H9 (cell line): ENCODE data around the gene GARS1. TPM values are rescaled to one million over a fixed set of nuclear protein-coding genes. Genes with fewer than 3 reads are reported as not detected.

Experiments
- DNase-seq: peaks from one replicate; pipeline ENCODE4 v3.0.0-alpha.2; 2017
- H2AFZ ChIP-seq: one replicate; pipeline ENCODE4 v1.6.1; 2013; ENCODE audit warnings: mild to moderate bottlenecking, low read length, control low read depth, moderate library complexity
- H2AK5ac ChIP-seq: 2 replicates; pipeline ENCODE4 v1.6.1; 2013; ENCODE audit warnings: low read length, control low read depth, mixed read lengths; ENCODE audit not compliant: insufficient read length
- H2BK120ac ChIP-seq: one replicate; pipeline ENCODE4 v1.6.1; 2013; ENCODE audit warnings: low read depth, mild to moderate bottlenecking, low read length, control low read depth, inconsistent platforms; ENCODE audit not compliant: poor library complexity, severe bottlenecking
- H2BK12ac ChIP-seq: 2 replicates; pipeline ENCODE4 v1.6.1; 2013; ENCODE audit warnings: low read length, control low read depth, mixed read lengths, low read depth; ENCODE audit not compliant: insufficient read length
- H2BK15ac ChIP-seq: 2 replicates; pipeline ENCODE4 v1.6.1; 2013; ENCODE audit warnings: low read depth, low read length, control low read depth
- H2BK20ac ChIP-seq: one replicate; pipeline ENCODE4 v1.6.1; 2013; ENCODE audit warnings: low read depth, mild to moderate bottlenecking, low read length, control low read depth, inconsistent platforms; ENCODE audit not compliant: poor library complexity, severe bottlenecking
- H2BK5ac ChIP-seq: 2 replicates; pipeline ENCODE4 v1.6.1; 2013; ENCODE audit warnings: low read length, control low read depth, mixed read lengths; ENCODE audit not compliant: insufficient read length
- H3K14ac ChIP-seq: 2 replicates; pipeline ENCODE4 v1.6.1; 2013; ENCODE audit warnings: low read length, control low read depth; ENCODE audit not compliant: insufficient read depth
- H3K18ac ChIP-seq: 2 replicates; pipeline ENCODE4 v1.6.1; 2013; ENCODE audit warnings: low read depth, mild to moderate bottlenecking, mixed read lengths, low read length, control low read depth; ENCODE audit not compliant: insufficient read length
- H3K23ac ChIP-seq: 2 replicates; pipeline ENCODE4 v1.6.1; 2013; ENCODE audit warnings: low read length, control low read depth, mixed read lengths, low read depth; ENCODE audit not compliant: insufficient read length
- H3K23me2 ChIP-seq: 2 replicates; pipeline ENCODE4 v1.6.1; 2013; ENCODE audit warnings: low read depth, mild to moderate bottlenecking, mixed read lengths, low read length, control low read depth; ENCODE audit not compliant: insufficient read length, poor library complexity, severe bottlenecking
- H3K27ac ChIP-seq: 2 replicates; pipeline ENCODE4 v1.5.1; 2013; ENCODE audit warnings: low read length, control low read depth, mixed read lengths, low read depth; ENCODE audit not compliant: insufficient read length
- H3K27me3 ChIP-seq: 2 replicates; pipeline ENCODE4 v1.6.1; 2013; ENCODE audit warnings: low read length, control low read depth, inconsistent platforms; ENCODE audit not compliant: insufficient read depth
- H3K4ac ChIP-seq: 2 replicates; pipeline ENCODE4 v1.6.1; 2013; ENCODE audit warnings: low read depth, mild to moderate bottlenecking, control low read depth, inconsistent platforms, low read length, moderate library complexity
- H3K4me1 ChIP-seq: 2 replicates; pipeline ENCODE4 v1.6.1; 2013; ENCODE audit warnings: low read length, control low read depth, inconsistent platforms; ENCODE audit not compliant: insufficient read depth
- H3K4me2 ChIP-seq: 2 replicates; pipeline ENCODE4 v1.6.1; 2013; ENCODE audit warnings: low read length, control low read depth, mixed read lengths; ENCODE audit not compliant: insufficient read length, insufficient read depth
- H3K56ac ChIP-seq: 2 replicates; pipeline ENCODE4 v1.6.1; 2013; ENCODE audit warnings: low read depth, mild to moderate bottlenecking, mixed read lengths, low read length, control low read depth; ENCODE audit not compliant: insufficient read length
- H3K79me1 ChIP-seq: 2 replicates; pipeline ENCODE4 v1.6.1; 2013; ENCODE audit warnings: low read depth, mild to moderate bottlenecking, moderate library complexity, low read length, control low read depth, inconsistent platforms; ENCODE audit not compliant: insufficient read depth, poor library complexity, severe bottlenecking
- H3K79me2 ChIP-seq: 2 replicates; pipeline ENCODE4 v1.6.1; 2013; ENCODE audit warnings: low read length, control low read depth, inconsistent platforms; ENCODE audit not compliant: insufficient read depth
- H3K9ac ChIP-seq: 2 replicates; pipeline ENCODE4 v1.6.1; 2013; ENCODE audit warnings: low read length, control low read depth, mixed read lengths; ENCODE audit not compliant: insufficient read length; ENCODE audit errors: extremely low read depth
- H3K9me3 ChIP-seq: one replicate; pipeline ENCODE4 v1.6.1; 2013; ENCODE audit warnings: low read depth, low read length, inconsistent platforms; ENCODE audit not compliant: control insufficient read depth
- H3T11ph ChIP-seq: one replicate; pipeline ENCODE4 v1.6.1; 2013; ENCODE audit warnings: mild to moderate bottlenecking, low read length, control low read depth, inconsistent platforms
- H4K20me1 ChIP-seq: one replicate; pipeline ENCODE4 v1.6.1; 2013; ENCODE audit not compliant: control insufficient read depth, insufficient read length, insufficient read depth
- H4K5ac ChIP-seq: 2 replicates; pipeline ENCODE4 v1.6.1; 2013; ENCODE audit warnings: low read depth, mild to moderate bottlenecking, mixed read lengths, low read length, control low read depth; ENCODE audit not compliant: insufficient read length
- H4K8ac ChIP-seq: replicated peaks from 2 replicates; pipeline ENCODE4 v1.6.1; 2013; ENCODE audit warnings: low read length, control low read depth, mixed read lengths, low read depth; ENCODE audit not compliant: insufficient read length
- H4K91ac ChIP-seq: 2 replicates; pipeline ENCODE4 v1.6.1; 2013; ENCODE audit warnings: low read depth, mild to moderate bottlenecking, moderate library complexity, mixed read lengths, low read length, control low read depth; ENCODE audit not compliant: insufficient read length
- H3K27ac Mint-ChIP-seq, 3 experiments: 2 replicates in 2 of 3; 3 replicates in 1 of 3; pipeline ENCODE4 v1.8.0; 2020 to 2021; ENCODE audit warnings: mixed read lengths in 3 of 3, mild to moderate bottlenecking in 1 of 3, moderate library complexity in 1 of 3
- H3K27me3 Mint-ChIP-seq: 2 replicates; pipeline ENCODE4 v1.8.0; 2021; ENCODE audit warnings: low read depth, mild to moderate bottlenecking, moderate library complexity, mixed read lengths
- H3K36me3 Mint-ChIP-seq, 3 experiments: 2 replicates in 2 of 3; 3 replicates in 1 of 3; pipeline ENCODE4 v1.8.0; 2020 to 2021; ENCODE audit warnings: low read depth in 3 of 3, mixed read lengths in 3 of 3; ENCODE audit not compliant: insufficient read depth in 1 of 3
- H3K4me1 Mint-ChIP-seq, 2 experiments: 2 replicates each; pipeline ENCODE4 v1.8.0; 2020; ENCODE audit warnings: mixed read lengths in 2 of 2
- H3K4me3 Mint-ChIP-seq, 2 experiments: 2 replicates in 1 of 2; 3 replicates in 1 of 2; pipeline ENCODE4 v1.8.0; 2020 to 2021; ENCODE audit warnings: mild to moderate bottlenecking in 2 of 2, mixed read lengths in 2 of 2, moderate library complexity in 1 of 2
- H3K9me3 Mint-ChIP-seq, 2 experiments: 2 replicates in 1 of 2; 3 replicates in 1 of 2; pipeline ENCODE4 v1.8.0; 2020; ENCODE audit warnings: mild to moderate bottlenecking in 2 of 2, mixed read lengths in 2 of 2, moderate library complexity in 1 of 2
- CTCF ChIP-seq: fragments of 200-600 bp; sonication (generic); conservative IDR thresholded peaks from 3 replicates; pipeline ENCODE4 v1.8.0; 2021; ENCODE audit warnings: antibody characterized with exemption, mild to moderate bottlenecking
- WGBS: extraction: QIAGEN DNeasy Blood & Tissue Kit; methylation state at CpG from one replicate; pipeline ENCODE4 v1.1.7; 2013; ENCODE audit warnings: missing lambda C conversion rate, low lambda C conversion rate, mixed read lengths; ENCODE audit not compliant: insufficient read length; ENCODE audit errors: extremely low coverage; 5-methylcytosine and 5-hydroxymethylcytosine counted together
- total RNA-seq: library from RNA; stranded (reverse); gene quantifications from 2 replicates; pipeline ENCODE4 v1.2.1, GENCODE V29; 2021

Gene GARS1
- total RNA-seq, 1 experiment from 2014 or later = 234 TPM

DNA sequence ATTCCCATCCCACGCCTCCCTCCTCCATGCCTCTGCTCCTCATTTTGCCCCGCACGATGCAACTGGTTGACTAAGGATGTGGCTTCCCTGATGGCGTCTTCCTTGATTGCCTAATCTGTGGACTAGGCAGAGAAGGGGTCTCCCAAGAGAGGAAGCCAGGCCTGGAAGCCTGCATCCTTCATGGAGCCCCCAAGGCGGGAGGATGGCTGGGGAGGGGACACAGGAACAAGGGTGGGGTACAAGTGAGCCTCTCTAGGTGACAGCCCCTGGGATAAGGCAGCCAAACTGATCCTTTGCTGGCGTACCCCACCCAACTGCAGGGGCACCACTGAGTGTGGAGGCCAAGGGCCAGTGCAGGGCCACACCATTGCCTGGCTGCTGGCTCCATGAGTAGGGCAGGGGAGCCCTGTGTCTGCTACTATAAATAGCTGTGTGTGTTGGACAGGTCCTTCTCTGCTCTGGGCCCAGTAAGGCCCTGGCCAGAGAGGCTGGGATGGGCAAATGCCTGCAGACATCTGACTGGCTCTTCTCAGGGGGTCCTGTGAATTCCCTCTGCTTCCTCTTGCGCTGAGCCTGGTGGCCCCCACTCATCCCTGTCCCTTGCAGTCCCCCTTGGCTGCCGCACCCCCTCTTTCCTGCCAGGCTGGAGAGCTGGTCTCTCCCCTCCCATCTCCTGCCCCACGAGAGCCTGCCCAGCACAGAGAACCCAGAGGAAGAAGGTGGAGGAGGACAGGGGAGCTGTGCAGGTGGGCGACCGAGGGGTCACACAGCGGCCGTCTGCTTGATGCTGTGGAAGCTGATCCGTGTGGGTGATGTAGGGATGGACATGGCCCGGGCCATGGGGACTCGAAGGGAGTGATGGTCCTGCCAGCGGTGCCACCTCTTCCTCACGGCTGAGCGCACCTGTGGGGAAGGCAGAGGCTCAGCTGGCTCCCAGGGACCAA lies 58.3 kb downstream of the GARS1 start:
- H3K14ac ChIP-seq = no peak overlapping the region; the same call in 1 of the 2 replicates
- no peak overlapping the region for H3K18ac ChIP-seq
- Mint-ChIP-seq H3K4me3 (no peak overlapping the region), H3K9me3 (no peaks in the 10 kb centered on the region; a peak in 1 of 5 replicates), H3K27me3 (no peaks in the 10 kb centered on the region), H3K4me1 (peaks cover 6% of the 10 kb centered on the region in 2 experiments), H3K36me3 (peaks cover 2 to 6% (median 3%) of the 10 kb centered on the region in 3 experiments; a peak in 5 of 7 replicates), H3K27ac (peak overlapping the region in 1 of 3 experiments; percentile 70; a peak in 1 of 7 replicates)
- no peak overlapping the region for H2BK12ac ChIP-seq
- no peak for TF ChIP-seq CTCF
- no peak overlapping the region for H3K23ac ChIP-seq
- no peak overlapping the region for H3T11ph ChIP-seq
- no peaks in the 10 kb centered on the region for H3K9me3 ChIP-seq
- no peaks in the 10 kb centered on the region for H4K20me1 ChIP-seq
- H2BK5ac ChIP-seq = no peak overlapping the region
- H4K8ac ChIP-seq = no peak overlapping the region
- H3K79me2 ChIP-seq = no peaks in the 10 kb centered on the region
- no peak overlapping the region for H2AFZ ChIP-seq
- no peak overlapping the region for H4K91ac ChIP-seq
- H2AK5ac ChIP-seq = no peak overlapping the region
- H3K56ac ChIP-seq = no peak overlapping the region
- DNase-seq = no peak
- no peak overlapping the region for H2BK120ac ChIP-seq
- H3K4ac ChIP-seq = no peak overlapping the region
- no peaks in the 10 kb centered on the region for H3K4me1 ChIP-seq
- H3K27me3 ChIP-seq = no peaks in the 10 kb centered on the region
- no peak overlapping the region for H3K9ac ChIP-seq
- no CpG with 5 or more reads among the region's 19 CpGs for WGBS
- no peak overlapping the region for H4K5ac ChIP-seq
- H3K27ac ChIP-seq = no peak overlapping the region
- no peaks in the 10 kb centered on the region for H3K79me1 ChIP-seq
- no peak overlapping the region for H3K4me2 ChIP-seq
- no peak overlapping the region for H2BK15ac ChIP-seq
- H2BK20ac ChIP-seq = no peak overlapping the region
- H3K23me2 ChIP-seq = no peaks in the 10 kb centered on the region
